C1 segment of cervical spinal cord (tissue), 14 donors: ENCODE data around the gene UNC5B.

Experiments used
- DNase-seq, 14 donors: peaks; one replicate each; lab custom pipeline; 2025; lab: John Stamatoyannopoulos, UW

UNC5B gene

GRCh38 chr10:71212318-71213126 lies at the start of gene UNC5B:
TSS of gene UNC5B (plus strand) at chr10:71212570. CDS start at chr10:71212986, 416 bp downstream.
- peak in 13 of 14 donors; percentile 72 to 95 (median 85) for DNase-seq

DNA sequence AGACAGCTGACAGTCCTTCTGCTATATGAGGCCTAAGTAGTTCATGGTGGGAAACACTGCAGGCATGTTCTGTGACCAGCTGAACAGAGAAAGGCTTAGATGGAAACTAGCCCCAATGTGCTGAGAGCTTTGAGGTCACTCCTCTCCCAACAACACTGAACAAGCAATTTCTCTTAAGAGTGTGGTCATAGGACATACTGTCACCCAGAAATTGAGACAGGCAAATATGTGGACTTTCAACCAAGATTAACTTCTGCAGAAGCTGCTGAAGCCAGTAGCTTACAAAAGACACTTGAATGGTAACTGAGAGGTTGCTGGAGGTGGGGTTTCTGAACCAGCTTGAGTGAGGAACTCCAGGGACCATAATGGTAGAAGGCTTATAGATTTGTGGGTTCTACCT lies 38.9 kb upstream of the UNC5B start:
- DNase-seq: no peak

DNA sequence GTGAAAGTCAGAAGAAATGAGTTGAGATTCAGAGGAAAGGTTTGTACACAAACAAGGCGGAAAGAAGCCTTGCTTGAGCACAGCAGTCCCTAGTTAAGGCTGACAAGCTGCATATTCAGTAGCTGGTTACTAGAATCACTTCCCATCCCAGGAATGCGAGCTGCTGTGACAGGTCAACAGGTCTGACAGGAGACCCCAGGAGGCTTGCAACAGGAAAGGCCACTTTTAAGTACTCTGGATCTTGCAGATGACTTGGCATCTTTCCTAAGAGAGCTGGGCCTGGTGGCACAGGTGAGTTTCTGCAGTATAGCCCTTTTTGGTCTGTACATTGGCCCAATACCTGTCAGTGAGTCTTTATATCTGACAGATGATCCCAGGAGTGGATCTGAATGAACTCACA lies 35.7 kb upstream of the UNC5B start:
- DNase-seq: no peak

DNA sequence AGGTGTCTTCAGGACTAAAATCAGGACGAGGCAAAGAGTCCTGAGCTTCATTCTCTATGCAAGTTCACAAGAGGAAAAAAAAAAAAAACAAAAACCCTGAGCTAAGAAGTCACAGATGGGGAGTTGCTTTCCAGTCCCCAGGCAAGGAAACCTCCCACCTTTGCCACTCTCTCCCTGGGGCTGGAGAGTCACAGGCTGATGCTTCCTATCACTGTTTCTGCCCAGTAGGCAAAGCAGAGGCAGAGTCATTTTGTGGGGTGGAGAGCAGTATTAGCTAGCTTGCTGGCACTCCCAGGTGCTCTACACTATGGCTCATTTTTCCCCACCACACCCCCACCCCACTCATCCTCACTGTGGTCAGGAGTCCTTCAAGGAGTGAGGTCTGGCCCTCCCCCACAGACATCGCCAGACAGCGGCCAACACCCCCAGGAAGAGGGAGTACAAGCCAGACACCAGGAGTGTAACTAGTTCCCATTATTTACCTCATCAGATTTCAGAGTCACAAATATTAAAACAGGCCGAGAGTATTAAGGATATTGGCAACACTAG lies 34.6 kb upstream of the UNC5B start:
- DNase-seq: no peak

DNA sequence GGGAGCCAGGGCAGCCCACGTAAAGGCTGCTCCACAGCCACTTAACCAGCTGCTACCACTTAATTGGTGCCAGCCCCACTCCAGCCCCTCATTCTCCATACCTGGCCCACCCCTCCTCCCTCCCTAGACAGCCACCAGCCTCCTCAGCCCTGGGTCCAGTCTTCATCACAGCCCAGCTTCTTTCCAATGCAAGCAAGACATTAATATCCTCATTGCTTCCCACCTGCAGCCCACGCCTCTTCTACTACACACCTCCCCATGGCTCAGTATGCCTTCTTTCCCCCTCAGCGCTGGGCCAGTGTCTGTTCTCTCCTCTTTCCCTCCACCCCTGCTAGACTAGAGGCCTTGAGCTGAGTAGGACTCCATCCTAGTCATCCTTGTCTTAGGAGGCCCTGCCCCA lies 33.5 kb upstream of the UNC5B start:
- DNase-seq: no peak

- DNase-seq: no peak
Measured at GRCh38 chr10:71179382-71179781, 33.0 kb upstream of the UNC5B start.

DNA sequence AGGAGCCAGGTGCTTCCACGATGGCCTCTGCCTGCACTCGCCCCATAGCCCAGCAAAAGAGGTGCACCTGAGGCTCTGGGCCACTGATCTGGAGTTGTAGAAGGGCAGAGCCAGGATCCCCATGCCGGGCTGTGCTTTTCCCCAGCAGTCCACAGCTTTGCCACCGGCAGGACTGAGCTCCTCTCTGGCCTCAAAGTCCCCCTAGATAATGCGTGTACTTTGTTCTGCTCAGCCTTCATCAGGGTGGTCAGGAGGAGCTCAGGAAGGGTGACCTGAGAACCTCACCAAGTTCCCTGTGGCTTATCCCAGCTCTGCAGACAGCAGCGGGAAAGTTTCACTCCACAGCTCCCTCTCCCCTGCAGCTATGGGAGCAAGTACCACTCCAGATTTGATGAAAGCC lies 27.9 kb upstream of the UNC5B start:
- no peak for DNase-seq

GRCh38 chr10:71185209-71185608 lies 27.2 kb upstream of the UNC5B start:
- no peak for DNase-seq

DNA sequence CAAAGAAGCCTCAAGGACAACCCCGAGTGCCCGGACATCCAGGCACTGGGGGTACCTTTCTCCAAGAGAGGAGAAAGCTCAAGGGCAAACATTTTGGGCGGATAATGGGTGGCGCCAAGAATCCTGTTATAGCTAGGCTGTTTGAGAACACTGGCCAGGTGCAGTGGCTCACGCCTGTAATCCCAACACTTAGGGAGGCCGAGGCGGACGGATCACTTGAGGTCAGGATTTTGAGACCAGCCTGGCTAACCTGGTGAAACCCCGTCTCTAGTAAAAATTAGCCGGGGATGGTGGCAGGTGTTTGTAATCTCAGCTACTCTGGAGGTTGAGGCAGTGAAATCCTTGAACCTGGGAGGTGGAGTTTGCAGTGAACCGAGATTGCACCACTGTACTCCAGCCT lies 25.2 kb upstream of the UNC5B start:
- no peak for DNase-seq

GRCh38 chr10:71187600-71187999 lies 24.8 kb upstream of the UNC5B start:
- DNase-seq: no peak

GRCh38 chr10:71188201-71188600 lies 24.2 kb upstream of the UNC5B start:
- DNase-seq: no peak

- no peak for DNase-seq
Measured at GRCh38 chr10:71191019-71191418, 21.4 kb upstream of the UNC5B start.

DNA sequence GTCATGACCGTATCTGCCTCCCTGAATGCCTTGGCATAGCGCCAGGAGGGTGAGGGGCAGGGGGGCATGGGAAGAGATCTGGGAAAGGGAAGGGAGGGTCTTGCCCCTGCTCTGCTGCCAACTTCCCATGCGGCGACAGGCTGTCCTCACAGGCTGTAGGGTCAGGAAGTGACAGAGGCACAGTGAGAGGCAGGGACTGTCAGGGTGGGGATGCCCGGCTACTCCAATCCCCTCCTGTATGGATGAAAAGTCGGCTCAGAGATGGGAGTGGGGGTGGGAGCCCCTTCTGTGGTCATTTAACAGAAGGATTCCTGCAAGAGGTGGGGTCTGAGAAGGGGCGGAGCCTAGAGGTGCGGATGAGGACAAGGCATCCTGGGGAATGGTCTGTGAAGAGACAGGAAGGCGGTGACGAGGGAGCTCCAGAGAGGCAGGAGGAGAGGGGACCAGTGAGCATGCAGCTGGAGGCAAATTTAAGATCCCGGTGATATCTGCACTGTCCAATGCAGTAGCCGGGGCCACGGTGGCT lies 20.8 kb upstream of the UNC5B start:
- no peak for DNase-seq

- DNase-seq: no peak
Measured at GRCh38 chr10:71193516-71193915, 18.9 kb upstream of the UNC5B start.

DNA sequence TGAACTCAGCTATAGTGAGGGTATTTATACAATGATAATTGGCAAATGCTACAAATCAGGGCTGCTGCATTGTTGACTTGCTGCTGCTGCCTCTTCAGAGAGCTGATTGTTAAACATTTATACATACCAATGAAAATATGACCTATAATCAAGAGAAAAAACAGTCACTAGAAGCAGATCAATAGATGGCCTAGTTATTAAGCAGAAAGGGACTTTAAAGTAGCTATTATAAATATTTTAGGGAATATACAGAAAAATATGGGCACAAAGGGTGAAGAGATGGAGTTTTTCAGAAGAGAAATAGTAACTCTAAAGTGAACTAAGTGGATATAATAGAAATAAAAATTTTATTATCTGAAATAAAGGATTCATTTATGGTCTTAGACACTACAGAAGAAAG lies 14.4 kb upstream of the UNC5B start:
- DNase-seq: no peak

GRCh38 chr10:71201849-71202248 lies 10.5 kb upstream of the UNC5B start:
- no peak for DNase-seq

DNA sequence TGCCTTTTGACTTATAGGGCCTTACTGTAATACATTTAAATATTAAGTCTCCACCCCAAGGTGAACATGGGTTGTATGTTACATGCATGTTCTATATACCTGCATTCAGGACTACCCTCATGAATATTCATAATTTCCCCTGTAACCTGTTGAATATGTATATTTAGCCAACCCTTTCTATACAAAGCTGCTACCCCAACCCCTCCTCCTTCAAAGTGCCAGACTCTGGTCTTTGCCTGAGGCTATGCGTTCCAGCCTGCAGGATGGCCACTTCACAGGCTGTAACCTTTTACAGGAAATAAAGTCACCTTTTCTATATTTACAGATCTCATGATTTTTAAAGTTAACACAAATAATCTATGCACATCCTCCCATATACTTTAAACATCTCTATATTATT lies 10.1 kb upstream of the UNC5B start:
- DNase-seq: no peak

DNA sequence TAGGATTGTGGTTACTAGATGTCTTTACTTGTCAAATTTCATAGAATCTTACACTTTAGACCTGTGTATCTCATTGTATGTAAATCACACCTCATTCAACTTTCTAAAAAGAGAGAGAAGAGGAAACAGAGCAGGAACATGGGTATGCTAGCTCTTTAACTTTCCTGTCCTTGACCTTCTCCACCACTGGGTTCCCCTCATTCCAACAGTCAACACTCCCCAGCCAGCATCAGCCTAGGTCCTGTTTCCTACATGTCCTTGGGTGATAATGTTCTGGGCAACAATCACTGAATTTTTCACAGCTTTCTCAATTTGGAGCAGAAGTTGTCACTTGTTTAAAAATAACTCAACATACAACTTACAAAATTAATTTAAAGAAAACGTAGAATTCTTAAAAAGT lies 9.2 kb upstream of the UNC5B start:
- no peak for DNase-seq

GRCh38 chr10:71203716-71204115 lies 8.7 kb upstream of the UNC5B start:
- DNase-seq: no peak

DNA sequence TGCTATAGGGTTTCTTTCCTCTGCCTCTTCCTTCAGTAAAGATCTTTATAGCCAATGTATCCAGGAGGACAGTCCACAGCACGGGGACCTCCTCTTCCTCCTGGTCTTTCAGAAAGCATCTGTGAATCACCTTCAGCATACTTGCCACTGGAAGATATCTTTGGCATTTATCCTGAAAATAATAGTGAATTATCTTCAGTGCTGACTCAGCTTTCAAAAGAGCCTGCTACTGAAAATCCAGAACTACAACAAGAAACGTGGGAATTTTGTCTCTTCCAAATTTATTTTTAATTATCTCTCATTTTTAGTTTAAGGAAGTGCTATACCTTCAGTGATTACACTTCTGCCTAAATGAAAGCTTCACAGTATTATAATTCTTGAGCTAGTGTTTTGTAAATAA lies 7.6 kb upstream of the UNC5B start:
- DNase-seq: no peak

- no peak for DNase-seq
Measured at GRCh38 chr10:71205468-71205867, 6.9 kb upstream of the UNC5B start.

DNA sequence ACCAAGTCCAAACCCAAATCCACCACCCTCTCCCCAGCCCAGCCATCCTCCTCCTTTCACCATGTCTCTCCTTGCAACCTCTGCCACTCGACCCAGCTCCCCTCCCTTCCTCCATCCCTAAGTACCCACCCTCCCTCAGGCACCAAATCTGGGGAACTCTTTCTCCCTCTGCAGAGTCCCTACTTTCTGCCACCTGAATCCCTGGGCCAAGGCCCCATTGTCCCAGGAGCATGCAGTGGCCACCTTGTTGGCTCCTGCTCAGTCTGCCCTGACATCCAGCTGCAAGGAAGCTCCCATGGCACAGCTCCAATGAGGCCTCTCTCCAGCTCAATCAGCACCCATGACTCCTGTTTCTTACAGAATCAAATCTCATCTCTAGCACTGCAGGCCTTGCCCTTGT lies 5.5 kb upstream of the UNC5B start:
- DNase-seq: no peak

DNA sequence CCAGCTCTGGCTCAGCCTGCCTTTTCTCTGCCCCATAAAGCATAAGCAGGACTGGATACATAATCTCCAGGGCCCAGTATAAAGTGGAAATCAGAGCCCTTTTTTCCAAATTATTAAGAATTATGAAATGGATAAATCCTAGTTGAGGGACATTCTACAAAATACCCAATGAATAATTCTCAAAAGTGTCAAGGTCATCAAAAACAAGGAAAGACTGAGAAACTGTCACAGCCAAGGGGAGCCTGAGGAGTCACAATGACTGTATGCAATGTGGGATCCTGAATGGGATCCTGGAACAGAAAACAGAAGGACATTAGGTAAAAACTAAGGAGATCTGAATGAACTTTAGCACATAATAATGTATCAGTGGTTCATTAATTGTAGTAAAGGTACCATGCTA lies 4.8 kb upstream of the UNC5B start:
- DNase-seq: no peak
